Heart left ventricle (tissue), 16 donors: ENCODE results near the gene ARID3B. TPM values are rescaled to one million over a fixed set of nuclear protein-coding genes. Genes with fewer than 3 reads are reported as not detected.

ENCODE experiments used
- ATAC-seq, 4 donors: fragments of 200-7000 bp; cut with Tn5 transposase; one replicate each; pipeline ENCODE4 v1.9.1; 2020 to 2022; ENCODE audit warnings: moderate library complexity in 4 of 4, mild to moderate bottlenecking in 3 of 4, moderate number of reproducible peaks in 1 of 4
- DNase-seq, 5 donors: peaks; one replicate each; pipeline ENCODE4 v3.0.0-alpha.2; 2020
- H3K27ac ChIP-seq, 12 donors: fragments of 200-600 bp; sonication (generic) in 4 of 12; one replicate each; pipeline versions ENCODE4 v1.5.0 to v1.8.0; 2016 to 2022; ENCODE audit warnings: mild to moderate bottlenecking in 2 of 12
- H3K27me3 ChIP-seq, 9 donors: fragments of 200-600 bp; sonication (generic) in 2 of 9; one replicate each; pipeline versions ENCODE4 v1.5.1 to v1.8.0; 2016 to 2022; ENCODE audit warnings: mild to moderate bottlenecking in 3 of 9
- H3K36me3 ChIP-seq, 9 donors: fragments of 200-600 bp; sonication (generic) in 2 of 9; one replicate each; pipeline versions ENCODE4 v1.5.0 to v1.8.0; 2018 to 2022; ENCODE audit warnings: mild to moderate bottlenecking in 2 of 9
- H3K4me1 ChIP-seq, 12 donors: fragments of 200-600 bp; sonication (generic) in 4 of 12; one replicate each; pipeline versions ENCODE4 v1.5.0 to v1.8.0; 2016 to 2022; ENCODE audit warnings: mild to moderate bottlenecking in 3 of 12
- H3K4me3 ChIP-seq, 12 donors: fragments of 200-600 bp; sonication (generic) in 4 of 12; one replicate each; pipeline versions ENCODE4 v1.5.0 to v1.8.0; 2017 to 2022; ENCODE audit warnings: mild to moderate bottlenecking in 9 of 12, moderate library complexity in 4 of 12
- H3K9me3 ChIP-seq, 12 donors: fragments of 200-600 bp; sonication (generic) in 4 of 12; one replicate each; pipeline versions ENCODE4 v1.5.0 to v1.8.0; 2016 to 2022; ENCODE audit warnings: mild to moderate bottlenecking in 1 of 12
- CTCF ChIP-seq, 12 donors: fragments of 200-600 bp; sonication (generic) in 4 of 12; IDR thresholded peaks; one replicate each; pipeline versions ENCODE4 v1.5.0 to v1.8.0; 2018 to 2022; ENCODE audit warnings: antibody characterized with exemption in 12 of 12, mild to moderate bottlenecking in 5 of 12
- POLR2A ChIP-seq, 2 donors: fragments of 450-650 bp; IDR thresholded peaks; one replicate each; pipeline ENCODE4 v1.6.1; 2017; ENCODE audit warnings: antibody characterized with exemption in 2 of 2, mild to moderate bottlenecking in 2 of 2, moderate library complexity in 2 of 2
- WGBS, 4 donors: extraction: QIAGEN DNeasy Blood & Tissue Kit in 2 of 4; methylation state at CpG; one replicate each; pipeline versions ENCODE4 v1.1.5 to v1.1.7; 2013 to 2018; 5-methylcytosine and 5-hydroxymethylcytosine counted together
- intact Hi-C, 10 donors: fragments of 100-400 bp; cut with DNase I; formaldehyde crosslinking; loops; one replicate each; pipeline versions ENCODE4 v1.11.1 to v1.14.2; 2022
- polyA plus RNA-seq, 2 donors: library from polyadenylated mRNA; stranded (reverse); fragments of 200-250 nt; gene quantifications; one replicate each; pipeline ENCODE4 v1.2.3, GENCODE V29; 2013
- total RNA-seq, 9 donors: library from RNA; depleted of rRNA in 2 of 9; stranded (reverse); fragments of >200 nt in 2 of 9; fragmentation: NEBNext Ultra II Directional in 3 of 9; extraction: Animal tissue kit (Norgen Biotek cat#: 25700) in 3 of 9; gene quantifications; one replicate each; pipeline versions ENCODE4 v1.1.0 to v1.2.4, GENCODE V29; 2016 to 2023
- donor health status: ischemic (EF 13 %, LVEDD 7.1; RV severe dilation, severe dysfunction).
- donor health status: healthy with polysubstance abuse.
- donor health status: DM: no; HTN: yes; CAD: no.
- donor health status: DM: no; HTN: no; CAD: no.
- donor health status: ischemic (EF 25% LVEDD 6.9; RV normal size, moderate dysfunction).
- donor health status: ischemic (EF 25% LVEDD 5.7; RV mildly dilated, moderate dysfunction).
- donor health status: healthy.
- donor health status: DM: yes; HTN: yes; CAD: no.
- donor health status: ischemic (EF 35%, LVEDD 5.7; RV mildly dilated, moderate dysfunction).
- donor health status: nonischemic (EF 11% LVEDD 7.7; RV severe dilation, severe dysfunction).
- donor health status: DM: yes; HTN: yes; CAD: no.
- donor health status: PGD.
- donor health status: ischemic (EF 29% LVEDD 5.4; RV normal size, mild dysfunction).
- donor health status: nonischemic (EF 23%, LVEDD 6.1; RV moderate dilation, normal function).

The ARID3B gene
- total and polyA plus RNA-seq, 11 donors: 1.3 to 4.3 (median 2.1) TPM

GRCh38 chr15:74643665-74644204 lies 102.7 kb downstream of the ARID3B start:
- no peak for DNase-seq
- Histone ChIP-seq H3K4me1 (peaks cover 0 to 48% (median 26%) of the 10 kb centered on the region in 12 donors), H3K27ac (peak overlapping the region in 4 of 12 donors; percentile 25 to 39 (median 32)), H3K36me3 (peaks cover 0 to 40% (median 27%) of the 10 kb centered on the region in 9 donors), H3K4me3 (no peak overlapping the region), H3K9me3 (no peaks in the 10 kb centered on the region), H3K27me3 (no peaks in the 10 kb centered on the region)
- TF ChIP-seq CTCF (IDR thresholded peaks at IDR 0.05) (no peak), POLR2A (IDR thresholded peaks at IDR 0.05) (no peak)
- ATAC-seq: peak in 1 of 4 donors; percentile 8
- WGBS, 4 donors: 83 to 92% (median 88%) methylated on average over 2 of the region's 2 CpGs
- intact Hi-C loops: loop anchor here in 2 of 10 donors (5.0 to 10.0 kb wide), 3 partner anchors 39 to 309 kb away; partner anchors contain the start of gene EDC3 (in 1 of the 2)

GRCh38 chr15:74646480-74646879 lies 105.5 kb downstream of the ARID3B start:
- no peak for DNase-seq
- Histone ChIP-seq H3K27me3 (no peaks in the 10 kb centered on the region), H3K4me1 (peaks cover 0 to 50% (median 30%) of the 10 kb centered on the region in 12 donors), H3K27ac (no peak overlapping the region), H3K9me3 (no peaks in the 10 kb centered on the region), H3K36me3 (peaks cover 0 to 16% (median under 1%) of the 10 kb centered on the region in 9 donors), H3K4me3 (no peak overlapping the region)
- intact Hi-C loops: loop anchor here in 1 of 10 donors (10.0 kb wide), 1 partner anchor 48 kb away; the partner anchor contains the start of gene EDC3
- TF ChIP-seq POLR2A (IDR thresholded peaks at IDR 0.05) (no peak), CTCF (IDR thresholded peaks at IDR 0.05) (no peak)
- no peak for ATAC-seq

Other genes starting within 250 kb of the ARID3B start
- gene CYP11A1, start 173.6 kb upstream of the ARID3B start, total RNA-seq: 1 to 10 TPM in 5 of 9 donors, under 1 TPM in 4; 0.09 to 3.4 (median 1.6) TPM
- under 1 TPM; 0.07 to 0.46 TPM for gene CYP11A1, start 173.6 kb upstream of the ARID3B start, polyA plus RNA-seq
- 1 to 10 TPM in 8 of 9 donors, under 1 TPM in 1; 0.81 to 7.5 (median 1.9) TPM for gene SEMA7A, start 107.3 kb upstream of the ARID3B start, total RNA-seq
- under 1 TPM; 0.53 to 0.98 TPM for gene SEMA7A, start 107.3 kb upstream of the ARID3B start, polyA plus RNA-seq
- gene UBL7, start 80.1 kb upstream of the ARID3B start, total RNA-seq: 100 to 1,000 TPM in 1 of 9 donors, 10 to 100 TPM in 8; 40.6 to 102 (median 54.5) TPM
- 10 to 100 TPM; 45.4 to 45.5 TPM for gene UBL7, start 80.1 kb upstream of the ARID3B start, polyA plus RNA-seq
- gene CLK3, start 74.6 kb downstream of the ARID3B start, total RNA-seq: 10 to 100 TPM; 32.8 to 75.9 (median 49.9) TPM
- 10 to 100 TPM; 31.0 to 43.5 TPM for gene CLK3, start 74.6 kb downstream of the ARID3B start, polyA plus RNA-seq
- gene EDC3, start 154.8 kb downstream of the ARID3B start, total RNA-seq: 10 to 100 TPM in 8 of 9 donors, 1 to 10 TPM in 1; 7.3 to 23.0 (median 16.5) TPM
- 10 to 100 TPM in 1 of 2 donors, 1 to 10 TPM in 1; 8.3 to 17.1 TPM for gene EDC3, start 154.8 kb downstream of the ARID3B start, polyA plus RNA-seq
- under 1 TPM in 6 of 9 donors, not detected in 3; 0.16 to 0.91 (median 0.34) TPM for gene CYP1A1, start 184.3 kb downstream of the ARID3B start, total RNA-seq
- under 1 TPM; 0.08 to 0.38 TPM for gene CYP1A1, start 184.3 kb downstream of the ARID3B start, polyA plus RNA-seq
- not detected for gene CYP1A2, start 207.6 kb downstream of the ARID3B start, total RNA-seq
- not detected for gene CYP1A2, start 207.6 kb downstream of the ARID3B start, polyA plus RNA-seq
- gene CSK, start 240.9 kb downstream of the ARID3B start, total RNA-seq: 10 to 100 TPM; 19.1 to 66.7 (median 28.4) TPM
- 10 to 100 TPM; 23.9 to 24.7 TPM for gene CSK, start 240.9 kb downstream of the ARID3B start, polyA plus RNA-seq